Stimulated activated naive CD4-positive, alpha-beta T cell treated with Interleukin-2 at 50 U/mL for 16 hours (primary cell): ENCODE measurements around the gene NUDCD2.
"Not testable (repeated sequence)": the region's sequence is repeated elsewhere in the genome, so short reads cannot be mapped to it uniquely, and the experiment has no call there.

Experiments used
- DNase-seq: peaks from one replicate; lab custom pipeline; 2025; lab: John Stamatoyannopoulos, UW

Gene NUDCD2

GRCh38 chr5:163467682-163468081 is 7.8 kb upstream of the NUDCD2 start:
- DNase-seq, result no peak

- no peak for DNase-seq
Observed at GRCh38 chr5:163463063-163463435, 3.1 kb upstream of the NUDCD2 start.

- no peak for DNase-seq
Observed at GRCh38 chr5:163460562-163461171, 765 bp upstream of the NUDCD2 start, which contains the start of gene HMMR. TSS of gene HMMR (plus strand) at chr5:163460632. CDS start at chr5:163460693, 61 bp downstream.

DNA sequence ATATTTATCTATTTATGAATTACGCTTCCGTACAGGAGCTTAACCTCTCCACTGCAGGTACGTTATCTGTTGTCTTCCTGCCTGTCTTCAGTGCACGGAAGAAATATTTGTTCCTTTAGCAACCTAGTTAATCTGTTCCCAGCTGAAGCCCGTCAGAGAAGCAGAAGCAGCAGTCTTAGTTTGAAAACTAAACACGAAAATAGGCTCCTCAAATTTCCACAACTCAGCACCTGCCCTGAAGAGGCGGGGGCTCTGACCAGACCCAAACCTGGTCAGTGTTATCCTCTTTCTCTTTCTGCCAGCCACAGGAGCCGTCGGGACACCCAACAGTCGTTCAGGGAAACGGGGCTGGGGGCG is 462 bp downstream of the NUDCD2 start:
- DNase-seq, result no peak

DNA sequence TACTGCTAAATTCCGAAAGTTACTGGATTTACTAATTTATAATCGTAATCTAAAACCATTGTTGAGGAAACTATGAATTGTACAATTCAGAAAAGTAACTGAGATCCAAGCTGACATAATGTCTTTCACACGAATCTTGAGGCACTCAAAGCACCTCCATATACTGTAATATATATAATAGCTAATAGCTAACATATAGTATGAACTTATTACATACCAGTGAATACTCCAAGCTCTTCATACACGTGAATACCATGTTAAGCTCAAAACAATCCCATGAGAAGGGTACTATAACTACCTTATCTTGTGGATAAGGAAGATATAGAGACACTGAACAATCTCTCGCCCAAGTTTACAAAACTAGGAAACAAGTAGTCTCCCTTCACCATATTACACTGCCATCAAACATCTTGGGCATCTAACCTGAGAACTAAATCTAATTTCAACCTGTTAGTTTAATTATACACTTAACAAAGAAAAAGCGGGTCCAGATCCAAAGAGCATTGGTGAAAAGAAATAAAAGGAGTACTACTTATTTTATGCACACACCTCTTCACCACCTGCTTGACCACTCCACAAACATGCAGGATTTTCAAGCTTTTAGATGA is 1.0 kb downstream of the NUDCD2 start:
- no peak for DNase-seq

GRCh38 chr5:163456840-163457239 is 3.1 kb downstream of the NUDCD2 start:
- no peak for DNase-seq

- DNase-seq, result no peak
Observed at GRCh38 chr5:163456029-163456589, 3.8 kb downstream of the NUDCD2 start.

GRCh38 chr5:163455406-163455805 is 4.5 kb downstream of the NUDCD2 start:
- not testable (repeated sequence) for DNase-seq

DNA sequence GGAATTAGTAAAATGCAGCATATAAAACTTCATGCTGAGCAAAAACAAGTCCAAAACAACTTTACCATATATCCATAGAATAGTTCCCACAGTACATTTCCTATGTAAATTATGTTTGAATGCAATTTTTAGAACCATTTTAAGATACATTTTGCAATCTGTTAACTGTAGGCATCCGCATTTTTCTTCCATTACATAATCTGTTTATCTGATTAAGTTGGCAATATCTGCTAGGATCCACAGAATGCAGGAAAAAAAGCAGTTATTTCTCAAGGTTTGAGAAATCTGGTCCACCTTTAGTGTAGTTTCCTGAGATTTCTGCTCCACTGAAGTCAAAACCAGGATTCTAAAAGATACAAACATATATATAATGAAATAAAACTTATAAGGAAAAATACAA is 6.2 kb downstream of the NUDCD2 start:
- no peak for DNase-seq

DNA sequence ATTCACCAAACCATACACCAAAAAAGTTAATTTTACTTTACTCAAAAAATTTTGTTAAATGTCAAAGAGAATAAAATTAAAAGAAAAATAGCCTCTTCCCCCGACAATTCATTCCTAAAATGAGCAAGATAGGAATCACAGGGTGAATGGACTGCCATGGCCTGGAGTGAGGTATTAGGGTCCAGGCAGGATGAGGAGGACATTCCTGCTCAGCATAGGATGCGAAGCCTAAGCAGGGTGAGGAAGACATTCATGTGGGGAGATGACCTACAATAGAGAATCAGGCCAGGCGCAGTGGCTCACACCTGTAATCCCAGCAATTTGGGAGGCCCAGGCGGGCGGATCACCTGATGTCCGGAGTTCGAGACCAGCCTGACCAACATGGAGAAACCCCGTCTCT is 8.4 kb downstream of the NUDCD2 start:
- no peak for DNase-seq

DNA sequence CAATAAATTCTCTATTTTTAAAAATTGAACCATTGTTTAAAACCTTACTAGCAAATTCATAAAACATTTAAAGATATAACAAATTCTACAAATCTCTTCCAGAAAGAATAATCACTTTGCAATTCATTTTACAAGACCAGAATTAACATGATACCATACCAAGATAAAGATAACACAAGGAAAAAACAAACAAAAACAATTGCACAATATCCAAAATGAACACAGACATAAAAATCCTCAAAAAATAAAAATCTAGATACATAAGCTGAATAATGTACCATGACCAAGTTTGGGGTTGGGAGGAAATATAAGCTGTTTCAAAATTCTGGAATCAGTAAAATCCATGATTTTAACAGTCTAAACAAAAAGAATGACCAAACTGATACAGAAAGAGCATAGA is 11.4 kb downstream of the NUDCD2 start:
- DNase-seq, result no peak

GRCh38 chr5:163447875-163448274 is 12.0 kb downstream of the NUDCD2 start:
- no peak for DNase-seq

GRCh38 chr5:163447191-163447590 is 12.7 kb downstream of the NUDCD2 start:
- DNase-seq, result no peak

GRCh38 chr5:163445345-163445744 is 14.6 kb downstream of the NUDCD2 start:
- no peak for DNase-seq

GRCh38 chr5:163444526-163444925 is 15.4 kb downstream of the NUDCD2 start:
- DNase-seq, result no peak

GRCh38 chr5:163440954-163441353 is 18.9 kb downstream of the NUDCD2 start:
- DNase-seq, result no peak

- no peak for DNase-seq
Observed at GRCh38 chr5:163439092-163439425, 20.8 kb downstream of the NUDCD2 start.

DNA sequence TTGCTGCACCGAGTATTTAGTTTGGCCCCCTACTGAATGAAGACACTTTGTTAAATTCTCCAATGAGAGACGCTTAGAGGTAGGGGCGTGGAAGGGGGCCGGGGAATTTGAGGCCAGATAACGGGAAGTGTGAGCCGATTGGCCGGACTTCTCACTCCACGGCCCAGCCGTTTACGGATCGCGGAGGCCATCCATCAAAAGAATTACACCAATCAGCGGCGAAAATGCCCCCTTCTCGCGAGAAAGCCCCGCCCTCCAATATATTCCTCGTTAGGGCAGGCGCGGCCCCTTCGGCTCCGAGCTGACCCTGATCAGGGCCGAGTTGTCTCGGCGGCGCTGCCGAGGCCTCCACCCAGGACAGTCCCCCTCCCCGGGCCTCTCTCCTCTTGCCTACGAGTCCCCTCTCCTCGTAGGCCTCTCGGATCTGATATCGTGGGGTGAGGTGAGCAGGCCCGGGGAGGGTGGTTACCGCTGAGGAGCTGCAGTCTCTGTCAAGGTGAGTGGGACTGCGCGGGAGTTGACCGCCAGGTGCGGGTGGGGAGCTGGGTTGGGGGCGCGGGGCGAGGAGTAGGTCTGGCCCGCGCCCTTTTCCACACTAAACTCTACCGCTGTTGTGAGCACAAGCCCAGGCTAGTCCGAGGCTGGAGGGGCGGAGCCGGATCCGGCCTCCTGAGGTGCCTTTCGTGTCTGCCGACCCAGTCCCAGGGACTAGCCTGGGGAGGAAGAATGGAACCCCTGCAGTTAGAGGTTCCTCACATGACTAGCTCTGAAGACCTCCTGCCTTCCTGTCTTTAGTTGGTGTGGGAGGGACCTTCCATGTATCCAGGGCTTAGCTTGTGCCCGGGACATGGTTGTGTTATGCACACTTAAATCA is 22.4 kb downstream of the NUDCD2 start, which contains the start of gene CCNG1:
Gene CCNG1 (plus strand): TSS at position 287 of the 874 bp plus-strand sequence. CDS start 1,662 bp downstream, outside the sequence.
- DNase-seq, result peak; percentile 87

DNA sequence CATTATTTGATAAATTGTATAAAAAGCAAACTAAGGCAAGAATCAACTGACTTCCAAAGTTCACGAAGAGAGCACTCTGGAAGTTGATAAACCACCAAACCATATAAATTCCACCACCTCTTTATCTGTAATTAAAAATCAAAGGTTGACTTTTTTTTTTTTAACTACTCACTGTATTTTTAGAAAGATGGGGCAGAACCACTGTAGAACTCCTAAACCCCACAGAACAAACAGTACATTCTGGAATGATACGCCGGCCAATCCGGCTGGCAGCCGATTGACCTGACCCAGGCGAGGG is 22.9 kb downstream of the NUDCD2 start:
- no peak for DNase-seq

DNA sequence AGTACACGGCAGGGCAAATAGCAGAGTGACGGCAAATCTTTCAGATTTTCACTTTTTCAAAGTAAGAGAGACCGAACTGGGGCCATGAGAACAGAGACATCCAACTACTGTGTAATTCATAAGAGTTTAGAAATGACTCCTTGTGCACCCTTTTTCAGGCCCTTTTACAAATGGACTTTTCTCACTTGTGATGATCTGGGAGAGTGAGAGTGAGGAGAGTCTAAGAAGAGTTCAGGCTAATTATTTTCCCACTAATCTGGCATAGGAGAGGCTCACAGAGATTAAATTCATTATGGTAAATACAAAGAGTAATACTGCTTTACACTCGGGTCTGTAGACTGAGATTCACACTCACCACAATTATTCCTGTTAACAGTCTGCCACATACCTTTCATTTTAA is 23.4 kb downstream of the NUDCD2 start:
- DNase-seq, result no peak

- no peak for DNase-seq
Observed at GRCh38 chr5:163434401-163434866, 25.5 kb downstream of the NUDCD2 start.

- DNase-seq, result no peak
Observed at GRCh38 chr5:163433271-163433670, 26.6 kb downstream of the NUDCD2 start.

GRCh38 chr5:163432544-163432943 is 27.4 kb downstream of the NUDCD2 start:
- DNase-seq, result no peak
